ENCODE data around the gene DCLK1.
"Not testable (repeated sequence)": the region's sequence is repeated elsewhere in the genome, so short reads cannot be mapped to it uniquely, and the experiment has no call there.

Gene DCLK1

DNA sequence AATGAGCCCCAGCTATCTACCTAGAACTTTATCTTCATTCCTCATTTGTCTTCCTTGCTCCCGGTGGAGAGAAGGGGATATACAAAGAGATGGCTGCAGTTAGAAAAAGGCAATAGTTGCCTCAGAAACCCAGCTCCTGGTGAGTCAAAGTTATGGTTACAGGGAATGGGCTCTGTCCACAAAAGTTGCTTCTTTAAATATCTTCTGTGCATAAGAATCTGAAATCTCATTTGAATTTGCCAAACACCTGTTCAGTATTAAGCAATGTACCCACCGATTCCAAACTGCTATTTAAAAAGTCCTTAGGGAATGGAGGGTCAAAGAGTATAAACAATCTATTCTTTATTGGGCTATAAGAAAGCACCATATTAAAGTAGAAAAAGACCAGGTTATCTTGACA is 48.4 kb downstream of the DCLK1 start:
- no peak for DNase-seq

DNA sequence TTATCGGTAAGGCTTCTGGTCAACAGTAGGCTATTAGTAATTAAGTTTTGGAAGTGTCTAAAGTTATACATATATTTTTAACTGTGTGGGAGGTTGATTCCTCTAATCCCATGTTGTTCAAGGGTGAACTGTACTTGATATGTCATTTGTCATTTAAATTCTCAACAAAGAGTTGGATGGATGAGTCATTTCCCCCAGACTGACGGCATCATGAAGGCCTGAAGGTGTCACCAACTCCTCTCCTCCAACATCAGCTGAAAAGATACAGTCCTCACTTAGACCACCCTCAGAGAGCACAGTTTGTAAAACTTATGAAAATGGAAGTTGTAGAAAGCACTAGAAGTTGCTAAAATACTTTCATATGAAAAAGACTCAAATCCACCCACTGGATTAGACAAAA is 48.8 kb downstream of the DCLK1 start:
- no peak for DNase-seq

DNA sequence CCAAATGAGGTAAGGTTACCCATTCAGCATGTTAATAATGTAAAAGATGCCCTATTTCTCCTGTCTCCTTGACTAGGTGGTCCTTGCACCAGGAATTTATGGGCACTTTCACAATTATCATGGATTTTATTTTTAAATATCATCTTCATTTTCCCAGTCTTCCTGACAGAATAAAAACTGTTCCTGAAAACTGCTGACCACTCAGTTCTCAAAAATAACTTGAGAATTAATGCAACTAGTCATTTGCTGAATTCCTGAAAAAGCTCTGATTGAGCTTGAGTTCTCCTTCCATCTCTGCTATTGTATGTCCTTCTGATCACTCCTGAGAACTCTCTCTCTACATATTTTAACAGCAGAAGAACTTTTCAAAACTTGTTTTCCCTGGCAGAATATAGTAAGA is 55.0 kb downstream of the DCLK1 start:
- DNase-seq: no peak

- no peak for DNase-seq
These were observed 56.5 kb downstream of the DCLK1 start for GRCh38 chr13:36074659-36075058.

DNA sequence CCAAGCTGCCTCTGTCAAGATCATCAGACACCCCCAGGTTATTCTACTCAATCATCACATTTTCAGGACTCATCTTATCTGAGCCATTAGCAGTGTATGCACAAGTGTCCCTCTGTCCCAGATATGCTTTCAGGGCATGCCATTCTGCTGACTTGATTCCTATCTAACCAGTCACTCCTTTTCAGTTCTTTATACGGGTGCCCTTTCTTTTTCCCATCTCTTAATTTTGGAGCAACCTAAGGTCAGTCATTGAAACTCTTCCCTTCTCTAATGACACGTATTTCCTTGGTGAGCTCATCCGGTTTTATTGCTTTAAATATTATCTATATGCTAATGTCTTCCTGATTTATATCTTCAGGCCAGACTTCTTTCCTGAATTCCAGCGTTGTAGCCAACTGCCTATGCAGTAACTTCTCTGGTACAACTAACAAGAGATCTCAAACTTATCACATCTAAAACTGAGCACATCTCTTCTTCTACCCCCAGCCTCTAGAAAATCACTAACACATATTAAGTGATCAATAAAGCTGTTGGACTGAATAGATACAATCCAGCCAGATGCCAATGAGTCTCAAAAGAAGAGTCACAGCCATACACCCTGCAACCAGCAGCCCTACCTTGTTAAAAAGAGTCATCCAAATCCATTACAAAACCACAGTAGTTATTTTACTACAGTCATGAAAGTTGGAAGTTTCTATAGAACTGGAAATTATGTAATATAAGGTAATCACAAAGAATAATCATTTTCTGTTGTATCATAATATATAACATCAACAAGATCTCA is 58.8 kb downstream of the DCLK1 start:
- no peak for DNase-seq

DNA sequence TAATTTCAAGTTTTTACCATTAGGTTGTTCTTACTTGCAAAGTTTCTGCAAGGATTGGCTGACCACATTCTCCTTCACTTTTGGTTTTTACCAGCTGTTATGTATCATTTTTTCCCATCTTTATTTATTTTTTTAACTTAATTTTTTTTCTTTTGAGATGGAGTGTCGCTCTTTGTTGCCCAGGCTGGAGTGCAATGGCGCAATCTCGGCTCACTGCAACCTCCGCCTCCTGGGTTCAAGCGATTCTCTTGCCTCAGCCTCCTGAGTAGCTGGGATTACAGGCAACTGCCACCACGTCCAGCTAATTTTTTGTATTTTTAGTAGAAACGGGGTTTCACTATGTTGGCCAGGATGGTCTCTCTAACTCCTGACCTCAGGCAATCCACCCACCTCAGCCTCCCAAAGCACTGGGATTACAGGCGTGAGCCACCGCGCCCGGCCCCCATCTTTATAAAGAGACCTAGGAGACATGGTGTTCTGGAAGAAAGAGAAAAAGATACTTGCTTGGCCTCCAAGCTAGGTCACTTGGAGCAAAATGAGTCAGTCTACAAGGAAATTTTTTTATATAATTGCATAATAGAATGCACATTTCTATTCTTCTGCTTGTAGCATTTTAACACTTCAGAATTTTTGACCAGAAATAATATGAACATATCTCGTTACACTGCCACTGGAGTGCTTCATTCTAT is 60.5 kb downstream of the DCLK1 start:
- not testable (repeated sequence) for DNase-seq

- DNase-seq: no peak
These were observed 61.3 kb downstream of the DCLK1 start for GRCh38 chr13:36069881-36070366.

DNA sequence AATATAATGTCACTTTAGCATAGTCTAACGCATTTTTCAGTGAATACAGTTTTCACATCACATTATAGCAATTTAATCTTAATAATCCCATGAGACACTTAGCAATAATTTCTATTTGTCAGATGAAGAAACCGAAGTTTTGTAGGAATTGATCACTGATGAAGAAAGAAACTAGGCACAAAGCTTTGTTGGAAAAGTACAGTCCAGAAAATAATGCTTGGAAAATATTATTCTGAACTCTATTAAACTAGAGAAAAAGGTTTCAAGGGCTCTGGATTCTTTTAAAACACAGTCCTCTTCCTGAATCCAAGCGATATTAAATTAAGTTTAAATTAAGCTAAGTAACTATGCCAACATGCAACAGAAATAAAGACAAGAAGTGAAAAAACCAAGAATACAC is 62.2 kb downstream of the DCLK1 start:
- DNase-seq: no peak

GRCh38 chr13:36068566-36068965 is 62.6 kb downstream of the DCLK1 start:
- DNase-seq: no peak

DNA sequence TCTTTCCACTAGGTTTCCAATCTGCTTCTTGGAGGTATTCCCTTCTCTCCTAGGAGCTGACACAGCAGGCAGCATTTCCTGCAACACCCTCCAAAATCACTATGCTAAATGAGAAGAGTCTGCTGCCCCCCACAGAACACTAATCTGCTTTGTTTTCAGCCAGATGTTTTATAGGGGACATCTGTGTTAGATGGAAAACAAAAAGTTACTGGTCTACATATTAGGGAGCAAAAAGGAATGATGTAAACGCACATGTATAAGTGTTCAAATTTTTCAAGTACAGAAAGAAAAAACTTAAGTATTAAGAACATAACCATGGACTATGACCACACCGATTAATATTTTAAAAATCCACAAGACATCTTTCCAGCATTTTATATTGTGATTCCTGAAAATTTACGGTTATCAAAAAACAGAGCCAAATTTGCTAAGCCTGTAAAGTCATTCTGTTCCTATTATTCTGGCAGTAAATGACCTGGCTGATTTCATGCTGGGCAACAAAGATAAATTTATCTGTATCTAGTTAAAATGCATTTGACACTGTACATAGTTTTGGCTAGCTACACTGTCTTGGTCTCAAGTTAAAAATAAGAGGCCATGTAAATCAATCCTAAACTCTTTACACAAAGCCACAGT is 63.3 kb downstream of the DCLK1 start:
- DNase-seq: no peak

DNA sequence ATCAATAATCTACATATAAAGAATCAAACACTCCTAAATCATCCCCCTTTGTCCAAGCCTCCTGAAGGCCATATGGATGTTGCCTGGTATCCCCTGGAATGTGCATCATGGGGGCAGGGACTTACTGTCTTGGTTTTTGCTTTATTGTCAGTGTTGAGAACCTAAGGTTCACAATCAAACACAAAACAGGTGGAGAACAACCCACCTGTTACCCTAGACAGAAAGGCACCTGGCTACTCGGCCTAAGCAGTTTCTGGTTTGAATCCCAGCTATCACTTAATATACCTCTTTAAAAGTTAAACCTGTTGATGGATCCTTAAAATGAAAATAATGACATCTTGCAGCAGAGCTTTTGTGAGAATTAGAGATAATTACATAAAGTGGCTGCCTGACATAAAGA is 68.9 kb downstream of the DCLK1 start:
- DNase-seq: no peak

DNA sequence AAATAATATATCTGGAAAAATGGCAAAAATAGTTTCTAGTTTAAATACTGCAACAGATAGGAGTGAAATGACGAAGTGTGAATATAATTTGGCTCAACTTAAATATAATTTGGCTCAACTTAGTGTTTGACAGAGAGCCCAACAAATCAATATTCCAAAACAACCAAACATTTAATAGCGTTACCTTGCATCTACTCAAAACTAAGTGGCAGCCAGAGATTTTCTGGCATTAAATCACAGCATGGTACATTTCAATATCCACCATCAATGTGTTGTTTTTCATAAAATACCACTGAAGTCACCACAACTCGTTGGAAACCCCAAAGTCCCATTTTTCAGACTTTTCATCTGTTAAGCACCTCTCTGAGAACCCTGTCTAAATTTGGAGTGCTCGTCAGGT is 69.6 kb downstream of the DCLK1 start:
- no peak for DNase-seq

DNA sequence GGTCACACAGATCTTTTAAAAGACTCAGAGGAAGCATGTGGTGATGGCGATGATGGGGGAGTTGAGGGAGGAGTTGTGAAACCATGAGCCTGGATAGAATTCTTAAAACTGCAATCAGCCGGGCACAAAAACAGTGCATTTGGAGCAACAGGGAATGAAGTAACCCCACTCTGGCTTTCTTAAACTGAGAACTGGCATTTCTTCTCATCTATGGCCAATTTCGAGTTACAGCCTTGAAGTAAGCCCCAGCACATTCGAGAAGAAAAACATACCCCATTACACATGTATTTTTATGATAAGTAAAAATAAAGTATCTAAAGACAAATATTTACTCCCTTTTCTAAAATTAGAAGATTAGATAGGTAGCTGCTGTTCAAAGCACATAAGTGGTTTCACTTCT is 70.1 kb downstream of the DCLK1 start:
- DNase-seq: no peak

GRCh38 chr13:36059321-36059720 is 71.9 kb downstream of the DCLK1 start:
- DNase-seq: no peak

DNA sequence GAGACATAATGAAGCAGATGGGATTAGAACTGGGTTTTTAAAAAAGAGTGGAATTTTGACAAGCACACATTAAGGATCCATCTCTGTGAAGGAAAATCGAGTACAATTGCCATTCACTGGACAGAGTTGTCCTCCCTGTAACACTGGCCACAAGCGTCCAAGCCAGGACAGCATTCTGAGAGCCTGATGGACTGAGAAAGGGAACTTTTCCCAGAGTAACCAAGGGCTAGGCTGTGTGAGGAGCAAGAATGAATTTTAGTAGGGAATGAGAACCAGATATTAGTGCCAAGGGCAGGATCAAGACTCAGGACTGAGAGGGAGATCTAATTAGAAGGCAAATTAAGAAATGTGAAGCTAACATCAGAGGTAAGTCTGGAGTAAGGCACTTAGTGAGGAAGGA is 73.1 kb downstream of the DCLK1 start:
- no peak for DNase-seq

GRCh38 chr13:36057547-36057946 is 73.6 kb downstream of the DCLK1 start:
- DNase-seq: no peak

DNA sequence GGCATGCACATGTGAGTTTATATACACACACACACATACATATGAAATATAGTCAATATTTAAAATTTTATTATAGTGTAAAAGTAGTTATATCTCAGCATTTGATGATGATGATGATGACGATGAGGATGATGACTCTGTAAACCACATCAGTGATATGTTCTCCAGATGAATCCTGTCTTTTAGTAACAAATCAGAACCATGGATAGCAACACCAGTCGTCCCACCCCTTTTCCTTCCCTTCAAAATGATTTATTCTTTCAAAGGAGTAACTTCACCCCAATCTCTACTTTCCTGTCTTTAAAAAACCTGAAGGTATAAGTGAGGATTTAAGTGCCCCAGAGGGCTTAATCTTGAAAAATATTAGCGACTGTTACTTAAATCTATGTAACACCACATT is 74.1 kb downstream of the DCLK1 start:
- no peak for DNase-seq

GRCh38 chr13:36055366-36055765 is 75.8 kb downstream of the DCLK1 start:
- DNase-seq: no peak

GRCh38 chr13:36054041-36054440 is 77.1 kb downstream of the DCLK1 start:
- DNase-seq: no peak

DNA sequence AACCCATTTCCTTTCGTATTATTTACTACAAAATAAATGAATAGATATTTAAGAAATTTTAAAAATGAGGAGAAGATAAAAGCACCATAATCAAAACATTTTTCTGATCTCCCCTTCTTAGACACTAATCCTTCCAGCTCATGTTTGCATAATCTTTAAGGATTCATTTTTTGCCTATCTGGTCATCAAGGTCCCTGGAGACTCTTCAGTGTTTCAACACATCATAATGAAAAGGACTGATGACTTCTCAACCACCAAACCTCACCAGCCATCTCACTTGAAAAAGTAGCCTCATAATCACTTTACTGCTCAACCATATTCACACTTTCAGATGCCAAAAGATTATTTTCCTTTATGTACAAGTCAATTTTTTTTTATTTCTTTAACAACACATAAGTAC is 80.1 kb downstream of the DCLK1 start:
- no peak for DNase-seq

- no peak for DNase-seq
These were observed 84.5 kb downstream of the DCLK1 start for GRCh38 chr13:36046672-36047071.

DNA sequence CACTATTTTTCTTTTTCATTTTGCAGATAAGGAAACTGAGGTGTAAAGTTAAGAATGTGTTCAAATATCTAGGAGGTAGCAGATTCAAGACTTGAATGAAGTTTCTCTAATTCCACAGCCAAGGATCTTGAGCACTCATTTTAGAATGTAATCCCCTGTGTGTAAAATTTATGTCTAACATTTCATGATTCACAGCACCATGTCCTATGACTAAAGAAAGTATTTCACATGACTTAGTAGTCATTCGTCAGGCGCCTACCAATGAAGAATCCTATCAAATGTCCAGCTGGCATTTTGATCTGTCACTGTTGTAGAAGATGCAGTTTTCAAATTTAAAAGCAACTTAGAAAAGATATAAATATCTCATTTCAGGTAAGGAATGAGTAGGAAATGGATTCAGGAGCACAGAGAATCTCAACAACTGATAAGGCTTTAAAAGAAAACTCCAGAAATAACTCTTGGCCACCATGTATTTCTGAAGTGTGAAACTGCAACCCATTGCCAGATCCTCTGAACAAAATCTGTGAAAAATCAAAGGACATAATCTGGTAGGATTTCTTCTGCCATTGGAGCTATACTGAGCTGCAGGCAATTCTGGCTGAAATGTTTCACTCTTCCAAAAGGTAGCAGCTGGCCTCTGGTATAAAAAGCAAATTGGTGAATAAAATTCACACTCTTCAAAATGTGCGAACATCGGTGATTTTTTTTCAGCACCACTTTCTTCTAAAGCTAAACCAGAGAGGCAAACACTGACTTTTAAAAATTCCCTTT is 92.2 kb downstream of the DCLK1 start:
- no peak for DNase-seq

GRCh38 chr13:36033035-36033434 is 98.1 kb downstream of the DCLK1 start:
- no peak for DNase-seq

Data from central memory CD4-positive, alpha-beta T cell (primary cell).